T follicular helper cell (primary cell): Measurements from ENCODE around the gene VMAC.

Experiments used
- DNase-seq: peaks from one replicate; pipeline ENCODE4 v3.0.0-alpha.2; 2020; ENCODE audit warnings: low read depth

Gene VMAC

DNA sequence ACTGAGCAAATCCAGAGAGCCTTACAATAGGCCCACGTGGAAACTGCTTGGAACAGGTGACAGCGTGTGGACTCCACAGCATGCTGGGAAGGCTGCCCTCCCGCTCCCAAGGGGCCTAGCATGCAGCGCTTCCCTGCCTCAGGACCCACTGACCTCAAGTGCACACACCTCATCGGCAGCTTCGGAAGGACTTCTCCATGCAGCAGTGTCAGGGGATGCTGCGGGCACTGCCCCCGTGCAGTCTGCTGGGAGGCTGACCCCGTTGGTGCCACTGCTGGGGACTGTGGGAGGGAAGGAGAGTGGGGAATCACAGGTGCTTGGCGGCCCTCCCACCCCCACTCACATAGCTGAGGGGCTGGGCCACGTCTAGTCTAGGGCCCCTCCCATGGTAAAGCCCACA is 26.6 kb downstream of the VMAC start:
- no peak for DNase-seq

DNA sequence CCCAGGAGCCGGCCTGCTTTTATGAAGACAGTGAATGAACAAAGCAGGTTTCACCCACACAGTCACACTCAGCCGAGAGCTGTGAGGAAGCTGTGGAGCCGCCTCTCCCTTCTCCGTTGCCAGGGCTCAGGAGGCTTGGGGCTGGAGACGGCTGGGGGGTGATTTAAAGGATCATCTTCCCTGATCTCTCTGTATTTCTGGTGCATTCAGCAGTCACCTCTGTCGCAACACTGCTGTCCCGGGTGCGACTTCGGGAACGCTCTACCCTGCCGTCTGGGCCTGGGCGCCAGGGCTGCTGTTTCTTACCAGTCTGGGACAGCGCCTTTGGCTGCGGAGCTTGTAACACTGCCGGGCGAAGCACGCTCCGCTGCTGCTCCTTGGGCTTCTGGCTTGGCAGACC is 27.5 kb downstream of the VMAC start:
- DNase-seq, result no peak

DNA sequence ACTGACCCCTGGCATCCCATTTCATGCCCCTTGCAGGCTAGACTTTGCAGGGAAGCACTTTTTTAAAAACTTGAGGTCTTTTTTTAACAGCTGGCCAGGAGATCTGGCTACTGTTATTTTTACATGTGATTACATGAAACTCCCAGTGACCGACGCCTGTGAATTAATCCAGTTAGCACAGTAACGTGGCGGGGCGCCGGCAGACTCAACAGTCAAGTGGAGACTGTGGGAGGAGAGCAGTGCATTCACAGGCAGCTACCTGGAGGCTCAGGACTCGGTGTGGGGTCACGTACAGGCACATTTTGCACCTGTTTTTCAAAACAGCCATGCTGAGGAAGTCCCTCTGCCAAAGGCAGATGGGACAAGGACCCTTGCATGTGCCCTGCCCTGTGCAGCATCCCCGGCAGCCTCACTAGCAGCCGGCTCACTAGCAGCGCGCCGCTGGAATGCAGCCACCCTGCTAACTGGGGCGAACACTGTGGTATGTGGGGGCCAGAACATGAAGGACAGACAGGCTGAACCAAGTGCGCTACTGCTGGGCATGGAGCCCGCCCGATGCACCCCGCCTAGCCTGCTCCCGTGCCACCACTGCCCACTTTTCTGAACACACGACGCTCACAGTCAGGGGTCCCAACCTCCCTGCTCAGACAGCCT is 28.1 kb downstream of the VMAC start:
- DNase-seq, result no peak

DNA sequence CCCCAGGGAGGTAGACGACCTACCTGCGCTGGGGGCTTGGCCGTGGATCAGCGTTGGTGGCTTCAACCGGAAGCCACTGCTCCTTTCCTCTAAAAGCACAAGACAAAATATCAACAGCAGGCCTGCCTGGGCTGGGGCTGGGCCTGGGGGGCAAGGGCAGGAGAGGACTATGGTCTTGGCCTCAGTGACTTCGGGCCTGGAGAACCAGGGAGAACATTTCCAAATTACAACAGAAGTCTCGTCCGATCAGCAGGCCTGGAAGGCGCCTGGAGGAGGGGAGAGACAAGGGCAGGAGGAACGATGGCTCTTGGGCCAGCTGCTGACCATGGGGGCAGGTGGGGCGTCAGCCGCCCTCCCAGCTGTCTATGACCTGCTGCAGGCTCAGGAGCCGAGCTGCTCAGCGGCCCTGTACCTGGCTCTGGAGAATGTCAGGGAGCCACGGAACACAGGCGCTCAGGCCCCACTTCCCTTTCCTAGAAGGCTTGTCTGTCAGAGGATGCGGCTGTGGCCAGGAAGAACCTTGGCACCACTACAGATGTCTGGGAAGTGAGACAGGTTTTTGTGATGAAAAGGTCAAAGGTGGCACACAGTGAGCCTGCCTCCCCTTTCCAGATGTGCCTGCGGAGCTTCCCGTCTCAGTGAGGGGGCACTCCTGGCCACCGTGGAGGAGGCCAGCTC is 28.9 kb downstream of the VMAC start:
- no peak for DNase-seq

DNA sequence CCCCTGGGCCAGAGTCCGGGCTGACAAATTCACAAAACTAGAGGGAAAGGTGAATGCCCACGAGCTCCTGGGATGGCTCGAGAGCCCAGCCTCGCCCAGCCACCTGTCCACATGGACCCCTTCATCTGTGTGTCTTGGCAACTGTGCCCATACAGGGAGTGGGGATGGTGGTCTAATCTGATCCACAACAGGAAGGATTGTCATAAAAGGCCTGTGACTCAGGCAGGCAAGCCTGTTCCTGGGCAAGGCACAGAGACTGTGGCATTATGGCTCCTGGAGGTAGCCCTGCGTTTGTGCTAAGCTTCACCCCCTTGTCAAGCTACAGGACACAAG is 29.4 kb downstream of the VMAC start:
- no peak for DNase-seq

DNA sequence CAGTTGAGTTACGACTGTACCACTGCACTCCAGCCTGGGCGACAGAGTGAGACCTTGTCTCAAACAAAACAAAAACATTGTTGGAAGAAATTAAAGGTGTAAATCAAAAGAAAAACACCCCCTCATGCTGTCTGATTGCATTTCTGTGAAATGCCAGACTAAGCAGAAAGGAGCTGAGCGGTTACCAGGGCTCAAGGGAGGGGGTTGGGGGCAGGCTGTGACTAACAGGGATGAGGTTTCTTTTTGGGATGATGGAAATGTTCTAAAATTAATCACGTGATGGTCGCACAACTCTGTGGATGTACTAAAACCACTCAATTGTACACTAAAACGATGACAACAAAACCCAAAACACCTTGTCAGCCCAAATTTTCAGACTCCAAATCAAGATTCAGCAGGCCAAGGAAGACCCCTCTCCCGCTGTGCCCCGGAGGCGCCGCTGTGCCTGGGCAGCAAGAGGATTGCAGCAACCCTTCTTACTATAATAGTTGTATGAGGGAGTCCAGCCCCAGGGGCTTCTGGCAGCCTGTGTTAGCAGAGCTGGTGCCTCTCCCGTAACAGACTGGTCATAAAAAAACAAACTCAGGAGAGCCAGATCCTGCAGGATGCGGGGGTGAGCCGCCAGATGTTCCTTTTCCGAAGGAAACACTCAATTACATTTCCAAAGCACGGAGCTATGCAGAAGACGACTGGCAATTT is 30.3 kb downstream of the VMAC start:
- no peak for DNase-seq

DNA sequence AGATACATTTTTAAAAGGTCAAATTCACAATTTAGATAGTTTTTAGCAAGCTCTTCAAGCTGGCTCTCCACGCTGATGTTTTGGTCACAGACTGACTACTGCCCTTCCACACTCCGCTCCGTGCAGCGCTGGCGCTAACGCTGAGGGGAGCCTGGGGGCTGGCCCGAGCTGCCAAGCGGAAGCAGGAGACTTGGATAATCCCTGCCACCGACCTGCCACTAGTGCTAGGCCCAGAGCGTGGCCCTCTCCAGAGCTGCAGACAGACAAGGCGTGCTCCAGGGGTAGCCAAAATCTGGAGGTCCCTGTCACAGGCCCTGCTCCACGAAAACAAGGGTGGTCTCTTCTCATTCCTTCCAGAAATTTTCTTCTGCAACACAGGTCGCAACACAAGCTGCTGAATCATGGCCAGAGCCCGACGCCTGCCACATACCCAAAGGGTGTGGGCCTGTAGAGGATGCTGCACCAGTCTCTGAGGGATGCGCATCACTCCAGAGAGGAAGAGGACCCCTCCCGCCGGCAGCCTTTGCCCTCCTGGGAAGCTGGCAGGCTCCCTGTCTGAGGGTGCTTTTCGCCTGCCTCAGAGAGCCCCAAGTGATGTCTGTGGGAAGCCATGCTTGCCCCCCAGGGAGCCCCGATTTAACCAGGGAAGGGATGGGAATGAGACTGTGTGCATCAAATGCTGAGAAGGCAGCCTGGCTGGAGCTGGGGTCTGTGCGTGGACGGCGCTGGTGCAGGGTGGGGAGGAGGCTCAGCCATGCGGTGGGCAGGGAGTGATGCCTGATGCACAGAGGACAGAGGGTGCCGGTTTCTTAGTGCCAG is 31.0 kb downstream of the VMAC start:
- no peak for DNase-seq

DNA sequence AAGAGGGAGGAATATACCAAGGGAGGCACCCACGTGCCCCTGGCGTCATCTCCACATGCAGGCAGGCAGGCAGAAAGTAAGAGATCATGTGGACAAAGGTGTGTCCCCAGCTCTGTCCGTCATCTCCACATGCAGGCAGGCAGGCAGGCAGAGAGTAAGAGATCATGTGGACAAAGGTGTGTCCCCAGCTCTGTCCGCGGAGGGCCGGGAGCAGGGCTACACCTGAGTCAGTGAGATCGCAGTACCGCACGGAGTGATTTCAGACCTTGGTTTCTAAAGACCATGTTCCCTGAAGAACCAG is 31.6 kb downstream of the VMAC start:
- no peak for DNase-seq

DNA sequence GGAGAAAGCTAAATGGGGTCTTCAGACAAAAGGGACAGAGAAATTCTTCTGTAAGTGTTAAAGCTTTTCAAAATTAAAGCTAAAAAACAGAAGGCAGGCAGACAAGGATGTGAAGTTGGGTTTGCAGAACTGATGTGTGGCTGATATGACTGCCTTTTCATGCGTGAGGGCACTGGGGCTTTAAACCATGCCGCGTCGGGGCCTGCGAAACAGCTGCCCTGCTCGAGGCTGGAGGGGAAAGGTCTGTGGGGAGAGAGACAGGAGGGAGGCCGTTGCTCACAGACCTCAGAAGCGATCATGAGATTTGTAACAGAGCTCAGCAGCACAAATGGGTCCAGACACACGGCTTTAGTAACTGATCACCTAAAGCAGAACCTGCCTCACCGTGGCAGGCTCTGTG is 32.9 kb downstream of the VMAC start:
- no peak for DNase-seq

DNA sequence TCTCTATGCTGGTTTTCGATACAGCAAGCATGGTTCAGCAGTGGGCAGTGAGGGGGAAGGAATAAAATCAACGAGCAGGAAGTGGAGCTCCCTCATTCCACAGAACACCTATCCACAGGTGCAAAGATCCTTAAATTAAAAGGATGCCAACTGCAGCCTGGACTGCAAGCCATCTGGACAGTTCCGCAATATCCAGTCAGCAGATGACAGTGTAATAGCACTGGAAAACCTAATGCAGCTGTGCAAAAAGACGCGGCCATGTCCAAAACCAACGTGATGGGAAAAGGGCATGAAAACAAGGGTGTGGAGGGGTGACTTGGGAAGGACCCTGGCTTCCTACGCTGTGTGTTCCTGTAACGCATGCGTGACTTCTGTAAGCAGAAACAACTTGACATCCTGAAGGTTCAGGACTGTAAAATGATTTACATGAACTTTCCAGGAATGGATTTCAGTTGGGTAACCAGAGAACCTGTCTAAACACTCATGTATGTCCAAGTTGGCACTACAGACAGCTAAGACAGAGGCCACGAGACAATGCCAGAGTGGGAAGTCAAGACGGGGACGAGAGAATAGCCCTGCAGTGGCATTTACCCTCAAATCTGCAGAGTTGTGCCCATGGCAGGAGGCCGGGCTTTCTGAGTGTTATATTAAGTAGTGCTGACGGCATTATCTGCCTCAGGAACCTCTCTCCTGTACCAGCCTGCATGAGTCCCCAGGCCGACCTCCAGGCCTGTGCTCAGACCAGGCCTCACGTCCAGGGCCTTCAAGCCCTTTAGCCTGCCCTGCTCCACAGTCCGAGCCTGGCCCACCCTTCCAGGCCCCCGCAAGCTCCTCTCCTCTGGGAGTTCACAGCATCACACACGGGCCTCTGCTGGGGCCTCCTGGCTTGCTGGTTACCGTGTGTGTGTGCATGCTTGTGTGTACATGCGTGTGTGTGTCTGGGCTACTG is 35.9 kb downstream of the VMAC start:
- DNase-seq, result no peak

DNA sequence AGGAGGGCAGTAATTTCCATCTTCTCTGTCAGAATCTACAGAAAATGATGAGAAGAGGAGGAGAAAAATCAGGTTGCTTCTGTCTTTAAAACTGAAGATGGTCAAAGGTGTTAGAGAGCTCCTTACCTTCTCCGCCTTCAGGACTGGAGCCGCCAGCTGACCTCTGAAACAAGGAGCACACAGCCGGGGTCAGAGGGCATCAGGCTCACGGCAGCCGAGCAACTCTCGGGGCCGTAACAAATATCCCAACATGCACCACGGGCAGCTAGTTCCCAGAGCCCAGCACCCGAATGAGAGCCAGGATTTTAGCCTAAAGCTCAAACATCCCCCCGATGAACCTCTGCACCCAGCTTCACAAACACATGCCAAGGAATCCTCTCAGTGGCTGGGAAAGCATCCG is 37.0 kb downstream of the VMAC start:
- no peak for DNase-seq

DNA sequence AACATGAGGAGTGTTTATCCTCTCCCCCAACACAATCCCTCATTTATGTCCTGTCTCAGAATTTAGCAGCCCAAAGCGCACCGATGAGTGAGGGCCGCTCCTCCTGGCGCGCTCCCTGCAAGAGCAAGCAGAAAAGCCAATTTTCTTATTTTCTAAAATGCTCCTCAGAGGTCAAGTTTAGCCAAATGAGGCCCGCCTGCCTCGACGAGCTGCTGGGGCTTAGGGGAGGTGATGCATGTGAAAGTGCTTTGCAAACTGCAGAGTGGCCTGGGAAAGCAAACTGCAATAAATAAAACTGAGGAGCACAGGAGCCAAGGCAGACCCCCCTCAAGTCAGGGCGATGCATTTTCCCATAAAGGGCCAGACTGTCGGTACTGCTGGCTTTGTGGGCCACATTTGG is 38.4 kb downstream of the VMAC start:
- no peak for DNase-seq

DNA sequence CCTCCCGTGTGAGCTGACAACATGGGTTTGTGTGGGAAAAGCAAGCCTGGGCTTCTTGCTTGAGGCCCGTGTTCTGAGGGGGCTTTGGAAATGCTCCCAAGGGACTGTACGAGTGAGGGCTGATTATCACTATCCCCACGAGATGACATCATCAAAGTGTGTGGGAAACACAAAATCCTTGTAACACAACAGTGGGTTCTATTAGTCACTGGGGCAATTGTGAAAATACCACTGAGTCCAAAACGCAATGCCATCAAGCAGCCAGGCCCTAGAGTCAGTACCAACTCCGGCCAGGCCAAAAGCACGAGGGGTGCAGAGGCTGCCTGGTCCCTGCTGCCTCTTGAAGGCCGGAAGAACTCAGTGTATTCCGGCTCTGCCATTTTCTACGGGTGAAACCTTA is 39.0 kb downstream of the VMAC start:
- DNase-seq, result no peak

DNA sequence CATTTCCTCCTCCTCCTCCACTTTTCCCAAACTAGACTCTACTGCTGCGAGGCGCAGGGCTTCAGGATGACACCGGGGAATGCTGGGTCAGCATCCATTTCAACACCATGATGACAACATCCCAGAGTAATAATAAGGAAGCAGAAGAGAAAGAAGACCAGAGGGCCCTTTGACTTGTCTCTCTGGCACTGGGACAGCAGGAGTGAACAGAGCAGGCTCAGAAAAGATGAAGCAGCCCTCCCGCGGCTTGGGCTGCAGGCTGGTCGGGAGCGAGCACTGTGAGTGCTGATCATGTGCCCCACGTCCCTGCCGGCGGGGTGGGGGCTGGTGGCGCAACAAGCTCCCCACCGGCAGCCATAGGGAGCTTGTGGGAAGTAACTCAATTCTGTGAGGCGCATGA is 42.8 kb downstream of the VMAC start:
- DNase-seq, result no peak

DNA sequence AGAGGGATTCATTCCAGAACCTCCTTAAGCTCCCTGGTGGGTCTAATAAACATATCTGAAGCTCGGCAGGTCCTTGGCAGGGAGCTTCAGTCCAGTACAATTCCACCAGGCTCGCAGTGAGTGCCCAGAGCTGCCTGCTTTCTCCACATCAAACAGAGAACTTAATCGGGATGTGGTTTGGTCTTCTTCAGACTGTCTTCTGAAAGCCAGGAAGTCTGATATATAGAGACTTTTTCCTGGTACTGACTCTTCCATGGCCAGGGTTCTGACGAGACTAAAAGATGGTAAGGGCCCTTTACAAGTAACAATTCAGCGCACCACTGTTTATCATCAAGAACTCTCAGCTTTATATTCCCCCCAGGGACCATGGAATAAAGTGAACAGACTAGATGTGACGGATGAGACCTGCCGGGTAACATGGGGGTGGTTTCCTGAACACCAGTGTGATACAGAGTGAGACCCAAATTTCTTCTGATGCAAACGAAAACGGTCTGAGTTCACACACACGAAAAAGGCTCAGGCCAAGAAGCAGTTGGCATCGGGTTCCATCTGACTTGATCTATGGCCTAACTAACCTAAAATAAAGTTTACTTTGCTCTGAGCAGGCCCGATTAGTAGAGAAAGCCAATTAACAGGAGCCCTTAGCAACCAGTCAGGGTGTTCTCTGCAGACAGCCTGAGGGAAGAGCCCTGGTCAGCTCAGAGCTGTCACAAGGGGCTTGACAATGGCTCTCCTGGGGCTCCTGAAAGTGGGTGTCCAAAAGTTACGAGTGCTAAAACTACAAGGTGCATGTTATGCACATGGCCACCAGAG is 44.3 kb downstream of the VMAC start:
- DNase-seq, result no peak

DNA sequence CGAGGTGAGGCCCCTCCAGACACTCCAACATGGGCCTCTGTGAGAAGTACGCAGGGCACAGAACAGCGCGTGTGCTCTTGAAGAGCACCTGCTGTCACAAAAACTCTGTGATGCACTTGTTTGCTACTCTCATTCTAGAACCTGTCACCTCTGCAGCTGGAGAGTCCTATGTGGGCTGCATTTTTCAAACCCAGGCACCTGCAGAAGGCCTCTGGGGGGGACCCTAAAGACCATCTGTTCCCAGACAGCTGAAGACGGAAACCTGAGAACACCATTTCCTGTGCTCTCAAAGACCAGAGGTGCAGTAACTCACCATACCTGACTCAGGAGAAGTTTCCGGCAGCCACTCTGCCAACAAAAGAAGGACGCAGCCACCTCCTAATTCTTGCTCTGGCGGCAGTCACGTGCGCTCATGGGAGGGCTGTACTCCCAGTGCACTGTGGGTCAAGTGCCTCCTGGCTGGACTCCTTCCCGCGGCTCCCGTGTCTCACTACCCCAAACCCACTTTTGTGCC is 45.2 kb downstream of the VMAC start:
- peak; percentile 19 for DNase-seq

DNA sequence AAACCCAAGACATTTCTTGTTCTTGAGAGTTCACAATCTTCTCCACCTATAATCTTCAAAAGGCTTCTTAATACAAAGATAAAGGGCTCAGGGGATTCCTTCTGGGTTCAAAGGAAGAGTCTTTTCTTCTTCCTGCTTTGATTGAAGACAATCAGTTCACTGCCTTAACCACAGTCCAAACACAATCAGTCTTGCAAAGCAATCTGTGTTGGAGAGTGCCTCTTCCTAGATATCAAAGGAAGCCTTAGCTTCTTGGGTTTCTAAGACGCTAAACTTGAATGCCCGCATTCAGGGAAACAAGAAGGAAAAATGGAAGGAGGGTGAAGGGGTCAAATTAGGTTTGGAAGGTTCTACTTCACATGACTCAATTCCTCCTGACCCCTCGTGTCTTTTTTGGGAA is 46.1 kb downstream of the VMAC start:
- no peak for DNase-seq

DNA sequence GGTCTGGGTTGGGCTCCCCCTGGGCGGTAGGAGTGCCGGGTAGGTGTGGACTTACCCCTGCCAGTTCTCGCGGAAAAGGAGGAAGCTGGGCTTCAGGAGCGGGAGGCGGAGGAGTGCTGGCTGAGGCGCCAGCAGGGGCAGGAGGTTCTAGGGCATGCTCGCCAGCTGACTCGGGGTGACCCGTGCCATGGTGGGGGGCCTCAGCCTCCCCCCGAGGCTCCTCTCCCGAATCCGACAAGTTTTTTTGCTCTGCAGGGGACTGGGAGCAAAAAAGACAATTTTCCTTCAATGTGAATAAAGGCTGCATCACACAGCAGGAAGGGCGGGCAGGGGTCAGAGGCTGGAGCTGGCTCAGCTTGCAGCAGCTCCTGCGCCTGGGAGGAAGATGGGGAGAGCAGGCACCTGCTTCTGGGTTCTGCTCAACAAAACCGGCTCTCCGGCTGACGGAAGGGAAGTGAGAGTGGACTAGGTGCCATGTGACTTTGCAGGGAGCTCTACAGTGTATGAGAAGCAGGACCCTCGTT is 46.7 kb downstream of the VMAC start:
- DNase-seq, result no peak

DNA sequence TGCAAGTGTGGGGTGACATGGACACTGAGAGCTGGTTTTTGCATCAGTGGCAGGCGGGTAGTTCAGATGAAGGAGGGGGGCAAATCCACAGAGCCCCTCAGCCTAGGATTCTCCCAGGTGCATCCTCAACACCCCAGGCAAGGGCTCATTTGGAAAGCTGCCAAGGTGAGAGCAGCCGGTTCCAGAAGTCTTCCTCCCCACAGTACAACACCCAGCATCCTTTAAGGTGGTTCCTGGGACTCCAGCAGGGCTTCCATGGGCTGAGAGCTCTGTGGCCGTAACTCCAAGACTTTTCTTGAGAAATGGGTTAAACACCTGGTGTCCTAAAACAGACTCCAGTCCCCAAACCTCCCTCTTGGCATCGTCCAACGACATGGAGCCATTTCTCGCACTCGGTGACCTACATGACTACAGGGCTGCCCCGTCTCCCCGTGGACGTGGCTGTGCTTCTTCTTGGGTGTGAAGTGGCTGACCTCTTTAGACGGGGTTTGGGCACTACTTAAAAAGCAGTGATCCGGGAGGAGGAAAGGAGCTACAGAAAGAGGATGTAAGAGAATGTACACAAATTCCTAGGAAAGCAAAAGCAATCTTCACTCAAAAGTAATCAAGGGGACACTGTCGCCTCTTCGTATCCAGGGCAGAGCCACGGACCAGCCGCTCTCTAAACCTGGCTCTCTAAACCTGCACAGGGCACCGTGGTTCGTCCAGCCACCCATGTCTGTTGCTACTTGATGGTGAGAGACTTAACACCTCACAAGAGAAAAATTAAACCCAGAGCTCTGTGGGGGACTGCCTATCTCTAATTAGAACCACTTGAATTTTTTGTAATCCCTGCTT is 47.7 kb downstream of the VMAC start:
- DNase-seq, result no peak
